Activated CD4-positive, alpha-beta T cell treated with anti-CD3 and anti-CD28 coated beads, Interleukin-2, amount 50 U/mL, for 48 hours (primary cell): ENCODE results near the gene YWHAB.
A peak's percentile ranks its signal among the peaks of the same experiment; 100 is the strongest.
"Not testable (repeated sequence)": the region's sequence is repeated elsewhere in the genome, so short reads cannot be mapped to it uniquely, and the experiment has no call there.

Source experiments
- DNase-seq, 2 experiments: peaks; one replicate each; pipeline ENCODE4 v3.0.0-alpha.2; 2020

YWHAB gene

GRCh38 chr20:44885392-44886265, at the start of gene YWHAB:
TSS of gene YWHAB (plus strand) at chr20:44885705. CDS start at chr20:44901534, 15,829 bp downstream.
- DNase-seq, result peak; percentile 99

GRCh38 chr20:44836601-44837120, 48.8 kb upstream of the YWHAB start:
- no peak for DNase-seq

GRCh38 chr20:44837946-44838345, 47.6 kb upstream of the YWHAB start:
- no peak for DNase-seq

GRCh38 chr20:44838521-44838920, 47.0 kb upstream of the YWHAB start:
- DNase-seq, result no peak

GRCh38 chr20:44839481-44839880, 46.0 kb upstream of the YWHAB start:
- no peak for DNase-seq

GRCh38 chr20:44840826-44841225, 44.7 kb upstream of the YWHAB start:
- no peak for DNase-seq

- no peak for DNase-seq
These were observed 43.5 kb upstream of the YWHAB start for GRCh38 chr20:44841955-44842354.

- no peak for DNase-seq
These were observed 41.6 kb upstream of the YWHAB start for GRCh38 chr20:44843876-44844275.

- no peak for DNase-seq
These were observed 37.1 kb upstream of the YWHAB start for GRCh38 chr20:44848254-44849015.

- DNase-seq, result no peak
These were observed 35.8 kb upstream of the YWHAB start for GRCh38 chr20:44849703-44850102.

- DNase-seq, result no peak
These were observed 35.2 kb upstream of the YWHAB start for GRCh38 chr20:44850272-44850671.

- DNase-seq, result no peak
These were observed 34.7 kb upstream of the YWHAB start for GRCh38 chr20:44850837-44851236.

- no peak for DNase-seq
These were observed 34.0 kb upstream of the YWHAB start for GRCh38 chr20:44851545-44851944.

GRCh38 chr20:44856442-44856841, 29.1 kb upstream of the YWHAB start:
- DNase-seq, result no peak

GRCh38 chr20:44856856-44857448, 28.6 kb upstream of the YWHAB start:
- DNase-seq, result no peak

GRCh38 chr20:44858606-44859360, 26.7 kb upstream of the YWHAB start:
- no peak for DNase-seq

- no peak for DNase-seq
These were observed 23.9 kb upstream of the YWHAB start for GRCh38 chr20:44861531-44862006.

GRCh38 chr20:44862286-44862685, 23.2 kb upstream of the YWHAB start:
- DNase-seq, result no peak

GRCh38 chr20:44863365-44864084, 22.0 kb upstream of the YWHAB start:
- DNase-seq, result not testable (repeated sequence)

- DNase-seq, result not testable (repeated sequence)
These were observed 21.0 kb upstream of the YWHAB start for GRCh38 chr20:44864493-44864892.

- DNase-seq, result no peak
These were observed 18.7 kb upstream of the YWHAB start for GRCh38 chr20:44866703-44867335.
